ENCODE data around the gene BSX. TPM values are rescaled to one million over a fixed set of nuclear protein-coding genes. Genes with fewer than 3 reads are reported as not detected.
A peak's percentile ranks its signal among the peaks of the same experiment; 100 is the strongest.

BSX gene
- polyA plus RNA-seq, 3 donors, result not detected

DNA sequence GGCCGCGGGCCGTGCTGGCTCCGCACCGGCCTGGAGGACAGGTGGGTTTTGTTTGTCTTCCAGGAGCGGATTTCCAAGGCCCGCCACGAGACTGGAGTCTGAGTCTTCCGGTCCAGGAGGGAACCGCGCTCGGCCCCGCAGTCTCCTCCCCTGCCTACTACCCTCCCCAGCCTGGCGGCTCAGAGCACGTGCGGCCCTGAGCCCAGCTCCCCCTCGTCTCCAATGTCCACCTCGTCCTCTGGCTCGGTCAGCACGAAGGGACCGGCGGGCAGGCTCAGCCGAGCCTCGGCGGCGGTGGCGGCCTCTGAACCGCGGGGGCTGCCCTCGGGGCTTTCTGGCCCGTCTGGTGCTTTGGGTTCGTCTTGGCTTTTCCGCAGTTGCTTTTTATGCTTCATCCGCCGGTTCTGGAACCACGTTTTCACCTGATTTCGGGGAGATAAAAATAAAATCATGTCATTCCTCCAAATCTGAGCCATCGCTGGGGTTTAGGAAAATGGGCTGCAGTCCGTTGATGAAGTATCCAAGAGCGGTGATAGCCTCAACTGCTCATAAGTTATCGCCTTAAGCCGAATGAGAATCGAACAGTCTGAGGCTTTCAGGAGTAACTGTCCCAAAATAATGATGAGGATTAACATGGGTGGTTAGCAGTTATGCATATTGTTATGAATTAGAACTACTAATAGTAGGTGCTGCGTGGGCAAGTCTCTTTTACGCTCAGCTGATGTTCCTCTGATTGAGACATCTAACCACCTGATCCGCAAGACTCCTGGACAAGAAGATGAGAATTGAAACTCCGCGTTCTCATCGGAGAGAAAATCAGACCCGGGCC is 4.0 kb downstream of the BSX start:
- Histone ChIP-seq H3K79me2 (ENCODE audit: insufficient read depth, low read length) (no peaks in the 10 kb centered on the region), H3K4me3 (replicated peaks in 1 of 3; ENCODE audit: low read depth in 2 of 3, low read length in 3 of 3) (no peak overlapping the region), H3K27ac (ENCODE audit: low read depth in 1 of 2, low read length in 2 of 2) (no peak overlapping the region), H3K36me3 (replicated peaks in 1 of 2; ENCODE audit: control insufficient read depth in 1 of 2, insufficient read depth in 2 of 2, low read length in 2 of 2) (no peaks in the 10 kb centered on the region), H3K27me3 (ENCODE audit: control insufficient read depth in 2 of 2, insufficient read depth in 2 of 2, low read length in 2 of 2) (peaks cover 91 to 99% of the 10 kb centered on the region in 2 donors), H2AFZ (ENCODE audit: insufficient read depth, low read depth, low read length, poor library complexity, severe bottlenecking) (no peak overlapping the region), H3K4me2 (replicated peaks; ENCODE audit: extremely low read depth, low read length, poor library complexity, severe bottlenecking) (no peak overlapping the region), H3K4me1 (ENCODE audit: control insufficient read depth in 1 of 2, insufficient read depth in 2 of 2, low read length in 2 of 2) (no peaks in the 10 kb centered on the region), H3K9ac (ENCODE audit: insufficient read depth, low read length, poor library complexity, severe bottlenecking) (no peak overlapping the region), H3K9me3 (replicated peaks in 1 of 2; ENCODE audit: control insufficient read depth in 1 of 2, insufficient read depth in 1 of 2, low read length in 2 of 2) (peaks cover 0 to 52% of the 10 kb centered on the region in 2 donors), H4K20me1 (ENCODE audit: insufficient read depth, low read length) (no peaks in the 10 kb centered on the region)
- intact Hi-C loops (cut with micrococcal nuclease), result no loop called here
- H3K9me3 Mint-ChIP-seq, result peaks cover 4 to 36% (median 17%) of the 10 kb centered on the region in 7 donors
- peaks cover 90 to 98% (median 95%) of the 10 kb centered on the region in 3 donors for H3K27me3 Mint-ChIP-seq (ENCODE audit: low read depth in 3 of 3)
- H3K4me3 Mint-ChIP-seq, result peak overlapping the region in 1 of 2 donors; percentile 85
- WGBS (ENCODE audit: insufficient coverage), result 6% methylated on average over 35 of the region's 50 CpGs
- no peak for DNase-seq
- TF ChIP-seq, protein P1, sequence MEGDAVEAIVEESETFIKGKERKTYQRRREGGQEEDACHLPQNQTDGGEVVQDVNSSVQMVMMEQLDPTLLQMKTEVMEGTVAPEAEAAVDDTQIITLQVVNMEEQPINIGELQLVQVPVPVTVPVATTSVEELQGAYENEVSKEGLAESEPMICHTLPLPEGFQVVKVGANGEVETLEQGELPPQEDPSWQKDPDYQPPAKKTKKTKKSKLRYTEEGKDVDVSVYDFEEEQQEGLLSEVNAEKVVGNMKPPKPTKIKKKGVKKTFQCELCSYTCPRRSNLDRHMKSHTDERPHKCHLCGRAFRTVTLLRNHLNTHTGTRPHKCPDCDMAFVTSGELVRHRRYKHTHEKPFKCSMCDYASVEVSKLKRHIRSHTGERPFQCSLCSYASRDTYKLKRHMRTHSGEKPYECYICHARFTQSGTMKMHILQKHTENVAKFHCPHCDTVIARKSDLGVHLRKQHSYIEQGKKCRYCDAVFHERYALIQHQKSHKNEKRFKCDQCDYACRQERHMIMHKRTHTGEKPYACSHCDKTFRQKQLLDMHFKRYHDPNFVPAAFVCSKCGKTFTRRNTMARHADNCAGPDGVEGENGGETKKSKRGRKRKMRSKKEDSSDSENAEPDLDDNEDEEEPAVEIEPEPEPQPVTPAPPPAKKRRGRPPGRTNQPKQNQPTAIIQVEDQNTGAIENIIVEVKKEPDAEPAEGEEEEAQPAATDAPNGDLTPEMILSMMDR (IDR thresholded peaks at IDR 0.05), result no peak
- peaks cover 6 to 10% of the 10 kb centered on the region in 2 donors for H3K36me3 Mint-ChIP-seq
- H3K4me1 Mint-ChIP-seq, result peaks cover 8% of the 10 kb centered on the region
- no peak overlapping the region for H3K27ac Mint-ChIP-seq

DNA sequence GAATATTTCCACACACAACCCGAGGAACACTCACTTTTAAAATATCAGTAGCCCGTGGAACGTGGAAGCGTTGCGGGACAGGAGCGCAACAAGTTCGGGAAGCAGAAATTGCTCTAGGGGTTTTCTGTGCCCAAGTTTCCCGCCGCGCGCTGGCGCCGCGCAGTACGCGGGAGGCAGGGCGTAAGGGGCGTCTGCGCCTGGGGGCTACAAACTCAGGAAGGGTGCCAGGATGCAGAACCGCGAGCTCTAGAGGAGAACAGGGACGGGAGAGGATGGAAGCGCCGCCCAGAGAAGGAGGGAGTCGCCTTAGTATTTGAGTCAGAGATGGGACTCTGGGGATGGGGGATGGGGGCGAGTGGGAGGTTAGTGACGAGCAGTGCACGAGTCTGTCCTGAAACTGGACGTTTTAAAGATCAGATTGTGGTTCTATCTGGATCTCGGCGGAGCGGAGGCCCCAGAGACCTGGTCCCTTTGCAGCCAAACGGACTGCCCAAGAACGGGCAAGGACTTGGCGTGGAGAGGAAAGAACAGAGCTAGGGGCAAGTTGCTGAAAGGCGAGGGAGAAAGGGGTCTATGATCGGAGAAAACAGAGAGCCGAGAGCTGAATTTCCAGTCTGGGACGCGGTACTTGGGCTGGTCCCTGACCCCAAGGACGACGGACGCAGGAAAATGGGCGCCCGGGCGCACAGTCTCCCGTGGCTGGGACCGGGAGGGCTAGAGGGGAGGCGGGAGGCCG is 4.7 kb downstream of the BSX start:
- H3K9me3 Mint-ChIP-seq, result peaks cover 4 to 36% (median 14%) of the 10 kb centered on the region in 7 donors
- peaks cover 6 to 10% of the 10 kb centered on the region in 2 donors for H3K36me3 Mint-ChIP-seq
- intact Hi-C loops (cut with micrococcal nuclease), result no loop called here
- TF ChIP-seq, protein P1 (IDR thresholded peaks at IDR 0.05), result no peak
- H3K27ac ChIP-seq (ENCODE audit: low read depth in 1 of 2, low read length in 2 of 2), result no peak overlapping the region
- no peak for DNase-seq
- no peaks in the 10 kb centered on the region for H3K79me2 ChIP-seq (ENCODE audit: insufficient read depth, low read length)
- H3K36me3 ChIP-seq (replicated peaks in 1 of 2; ENCODE audit: control insufficient read depth in 1 of 2, insufficient read depth in 2 of 2, low read length in 2 of 2), result no peaks in the 10 kb centered on the region
- no peak overlapping the region for H3K27ac Mint-ChIP-seq
- H3K27me3 ChIP-seq (ENCODE audit: control insufficient read depth in 2 of 2, insufficient read depth in 2 of 2, low read length in 2 of 2), result peaks cover 83 to 95% of the 10 kb centered on the region in 2 donors
- no peak overlapping the region for H2AFZ ChIP-seq (ENCODE audit: insufficient read depth, low read depth, low read length, poor library complexity, severe bottlenecking)
- H4K20me1 ChIP-seq (ENCODE audit: insufficient read depth, low read length), result no peaks in the 10 kb centered on the region
- H3K4me2 ChIP-seq (replicated peaks; ENCODE audit: extremely low read depth, low read length, poor library complexity, severe bottlenecking), result no peak overlapping the region
- no peak overlapping the region for H3K9ac ChIP-seq (ENCODE audit: insufficient read depth, low read length, poor library complexity, severe bottlenecking)
- H3K4me1 ChIP-seq (ENCODE audit: control insufficient read depth in 1 of 2, insufficient read depth in 2 of 2, low read length in 2 of 2), result no peaks in the 10 kb centered on the region
- H3K4me3 ChIP-seq (replicated peaks in 1 of 3; ENCODE audit: low read depth in 2 of 3, low read length in 3 of 3), result no peak overlapping the region
- peak overlapping the region in 1 of 2 donors; percentile 76 for H3K4me3 Mint-ChIP-seq
- 4% methylated on average over 49 of the region's 50 CpGs for WGBS (ENCODE audit: insufficient coverage)
- peaks cover 8% of the 10 kb centered on the region for H3K4me1 Mint-ChIP-seq
- H3K27me3 Mint-ChIP-seq (ENCODE audit: low read depth in 3 of 3), result peaks cover 88 to 98% (median 91%) of the 10 kb centered on the region in 3 donors
- H3K9me3 ChIP-seq (replicated peaks in 1 of 2; ENCODE audit: control insufficient read depth in 1 of 2, insufficient read depth in 1 of 2, low read length in 2 of 2), result peaks cover 0 to 50% of the 10 kb centered on the region in 2 donors

Measured in CD14-positive monocyte (primary cell).